SK-N-MC (cell line): Measurements from ENCODE around the gene ACTR10.

Source experiments
- EZH2 ChIP-seq: fragments of 200-600 bp; sonication (generic); IDR thresholded peaks from one replicate; pipeline ENCODE4 v1.6.1; 2017; ENCODE audit warnings: antibody characterized with exemption
- FOXP2 ChIP-seq: optimal IDR thresholded peaks from 2 replicates; pipeline ENCODE3; 2011; ENCODE audit warnings: mild to moderate bottlenecking, moderate library complexity; ENCODE audit not compliant: insufficient read depth; ENCODE audit errors: extremely low read length, control extremely low read depth
- POLR2AphosphoS5 ChIP-seq: IDR thresholded peaks from 2 replicates; pipeline ENCODE4 v1.6.1; 2012; ENCODE audit warnings: mild to moderate bottlenecking, low read depth, low read length, borderline replicate concordance

DNA sequence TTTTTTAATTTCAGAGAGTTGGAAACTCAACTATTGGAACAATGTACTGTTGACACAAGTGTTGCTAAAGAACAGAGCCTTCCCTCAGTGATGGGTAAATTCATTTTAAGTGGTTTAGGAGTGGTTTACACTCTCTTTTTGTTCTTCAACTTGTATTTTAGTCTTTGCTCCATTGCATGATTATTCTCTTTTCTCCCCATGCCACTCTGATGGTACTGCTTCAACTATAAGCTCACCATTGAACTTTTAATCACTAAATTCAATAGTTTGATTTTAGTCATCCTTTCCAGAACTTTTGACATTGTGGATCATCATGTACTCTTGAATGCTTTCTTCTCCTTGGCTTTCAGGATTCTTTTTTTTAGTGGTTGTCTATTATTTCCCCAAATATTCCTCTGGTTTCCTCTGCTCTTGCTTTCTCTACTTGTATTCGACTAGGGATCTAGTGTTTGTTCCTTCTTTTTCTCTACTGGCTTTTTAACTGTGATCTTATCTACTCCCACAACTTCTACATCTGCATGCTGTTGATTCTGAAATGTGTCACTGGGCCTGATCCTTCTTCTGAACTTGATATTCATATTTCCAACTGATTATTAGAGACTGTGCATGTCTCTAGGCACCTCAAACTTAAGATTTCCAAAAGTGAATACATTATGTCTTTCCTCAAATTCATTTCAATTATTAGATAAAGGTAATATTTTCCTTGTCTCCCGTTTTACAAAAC lies 15.4 kb downstream of the ACTR10 start:
- TF ChIP-seq POLR2AphosphoS5 (no peak), EZH2 (no peak), FOXP2 (no peak)
